Hepatocyte (in vitro differentiated cells): Measurements from ENCODE around the gene UROC1.

Experiments
- EZH2 ChIP-seq: fragments of 200-600 bp; sonication (generic); IDR thresholded peaks from 2 replicates; pipeline ENCODE4 v1.6.1; 2016; ENCODE audit warnings: antibody characterized with exemption, mild to moderate bottlenecking, borderline replicate concordance
- EZH2phosphoT487 ChIP-seq: fragments of 200-600 bp; sonication (generic); IDR thresholded peaks from one replicate; pipeline ENCODE4 v1.6.1; 2018; ENCODE audit warnings: antibody characterized with exemption, mild to moderate bottlenecking, low read depth, moderate library complexity; ENCODE audit not compliant: unreplicated experiment, severe bottlenecking
- TF ChIP-seq, protein P1 (sequence below): fragments of 200-600 bp; sonication (generic); IDR thresholded peaks from 2 replicates; pipeline ENCODE4 v1.5.1; 2016; ENCODE audit warnings: antibody characterized with exemption, mild to moderate bottlenecking; ENCODE audit not compliant: poor library complexity

DNA sequence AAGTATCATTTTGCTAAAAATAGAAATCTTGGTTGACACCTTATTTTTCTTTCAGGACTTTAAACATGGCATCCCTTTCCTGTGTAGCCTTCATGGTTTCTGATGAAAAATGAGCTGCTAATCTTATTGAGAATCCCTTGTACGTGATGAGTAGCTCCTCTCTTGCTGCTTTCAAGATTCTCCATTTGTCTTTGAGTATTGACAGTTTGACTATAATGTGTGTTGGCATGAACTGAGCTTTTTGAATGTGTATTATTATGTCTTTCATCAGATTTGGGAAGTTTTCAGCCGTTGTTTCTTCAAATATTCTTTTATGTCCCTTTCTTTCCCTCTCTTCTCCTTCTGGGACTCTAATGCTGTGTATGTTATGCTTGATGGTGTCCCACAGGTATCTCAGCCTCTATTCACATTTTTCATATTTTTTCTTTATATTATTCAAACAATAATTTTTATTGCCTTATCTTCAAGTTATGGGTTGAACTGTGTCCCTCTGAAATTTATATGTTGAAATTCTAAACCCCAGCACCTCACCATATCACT lies 45.2 kb upstream of the UROC1 start:
- TF ChIP-seq, protein P1, sequence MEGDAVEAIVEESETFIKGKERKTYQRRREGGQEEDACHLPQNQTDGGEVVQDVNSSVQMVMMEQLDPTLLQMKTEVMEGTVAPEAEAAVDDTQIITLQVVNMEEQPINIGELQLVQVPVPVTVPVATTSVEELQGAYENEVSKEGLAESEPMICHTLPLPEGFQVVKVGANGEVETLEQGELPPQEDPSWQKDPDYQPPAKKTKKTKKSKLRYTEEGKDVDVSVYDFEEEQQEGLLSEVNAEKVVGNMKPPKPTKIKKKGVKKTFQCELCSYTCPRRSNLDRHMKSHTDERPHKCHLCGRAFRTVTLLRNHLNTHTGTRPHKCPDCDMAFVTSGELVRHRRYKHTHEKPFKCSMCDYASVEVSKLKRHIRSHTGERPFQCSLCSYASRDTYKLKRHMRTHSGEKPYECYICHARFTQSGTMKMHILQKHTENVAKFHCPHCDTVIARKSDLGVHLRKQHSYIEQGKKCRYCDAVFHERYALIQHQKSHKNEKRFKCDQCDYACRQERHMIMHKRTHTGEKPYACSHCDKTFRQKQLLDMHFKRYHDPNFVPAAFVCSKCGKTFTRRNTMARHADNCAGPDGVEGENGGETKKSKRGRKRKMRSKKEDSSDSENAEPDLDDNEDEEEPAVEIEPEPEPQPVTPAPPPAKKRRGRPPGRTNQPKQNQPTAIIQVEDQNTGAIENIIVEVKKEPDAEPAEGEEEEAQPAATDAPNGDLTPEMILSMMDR, result no peak
- no peak for TF ChIP-seq EZH2
- no peak for TF ChIP-seq EZH2phosphoT487
